Peyer's patch (tissue), 4 donors: ENCODE results near the gene NPTXR. TPM values are rescaled to one million over a fixed set of nuclear protein-coding genes. Genes with fewer than 3 reads are reported as not detected.

Experiments
- DNase-seq, 3 donors: peaks; one replicate each; pipeline ENCODE4 v3.0.0-alpha.2; 2017 to 2019
- H3K27ac ChIP-seq, 4 donors: fragments of 200-600 bp; sonication (generic); one replicate each; pipeline ENCODE4 v1.5.1; 2016 to 2019
- H3K27me3 ChIP-seq, 2 donors: fragments of 200-600 bp; sonication (generic); one replicate each; pipeline ENCODE4 v1.5.1; 2019
- H3K36me3 ChIP-seq, 3 donors: fragments of 200-600 bp; sonication (generic); one replicate each; pipeline ENCODE4 v1.5.1; 2016 to 2019
- H3K4me1 ChIP-seq, 4 donors: fragments of 200-600 bp; sonication (generic); one replicate each; pipeline ENCODE4 v1.5.1; 2016 to 2019
- H3K4me3 ChIP-seq, 4 donors: fragments of 200-600 bp; sonication (generic); 1 replicate in 3 of 4; 2 replicates in 1 of 4; pipeline ENCODE4 v1.5.1; 2016 to 2019; ENCODE audit warnings: mild to moderate bottlenecking in 1 of 4
- H3K9me3 ChIP-seq, 4 donors: fragments of 200-600 bp; sonication (generic); one replicate each; pipeline ENCODE4 v1.5.1; 2016 to 2019; ENCODE audit warnings: mild to moderate bottlenecking in 1 of 4
- POLR2A ChIP-seq, 2 donors: fragments of 450-650 bp; IDR thresholded peaks; one replicate each; pipeline ENCODE4 v1.5.1; 2017; ENCODE audit warnings: antibody characterized with exemption in 2 of 2, mild to moderate bottlenecking in 2 of 2, moderate library complexity in 2 of 2
- total RNA-seq, 4 donors: library from RNA; depleted of rRNA; stranded (reverse); fragments of >200 nt; gene quantifications; one replicate each; pipeline ENCODE4 v1.1.0, GENCODE V29; 2016
- TF ChIP-seq, protein P1 (sequence below), 6 experiments: fragments of 450-650 bp in 4 of 6; fragments of 200-600 bp in 2 of 6; sonication (generic) in 1 of 6; IDR thresholded peaks; one replicate each; pipeline ENCODE4 v1.5.1; 2017 to 2019; ENCODE audit warnings: antibody characterized with exemption in 6 of 6, mild to moderate bottlenecking in 3 of 6, moderate library complexity in 1 of 6

The NPTXR gene
- total RNA-seq, 4 donors from 2014 or later = 0.53 to 2.8 (median 1.1) TPM

DNA sequence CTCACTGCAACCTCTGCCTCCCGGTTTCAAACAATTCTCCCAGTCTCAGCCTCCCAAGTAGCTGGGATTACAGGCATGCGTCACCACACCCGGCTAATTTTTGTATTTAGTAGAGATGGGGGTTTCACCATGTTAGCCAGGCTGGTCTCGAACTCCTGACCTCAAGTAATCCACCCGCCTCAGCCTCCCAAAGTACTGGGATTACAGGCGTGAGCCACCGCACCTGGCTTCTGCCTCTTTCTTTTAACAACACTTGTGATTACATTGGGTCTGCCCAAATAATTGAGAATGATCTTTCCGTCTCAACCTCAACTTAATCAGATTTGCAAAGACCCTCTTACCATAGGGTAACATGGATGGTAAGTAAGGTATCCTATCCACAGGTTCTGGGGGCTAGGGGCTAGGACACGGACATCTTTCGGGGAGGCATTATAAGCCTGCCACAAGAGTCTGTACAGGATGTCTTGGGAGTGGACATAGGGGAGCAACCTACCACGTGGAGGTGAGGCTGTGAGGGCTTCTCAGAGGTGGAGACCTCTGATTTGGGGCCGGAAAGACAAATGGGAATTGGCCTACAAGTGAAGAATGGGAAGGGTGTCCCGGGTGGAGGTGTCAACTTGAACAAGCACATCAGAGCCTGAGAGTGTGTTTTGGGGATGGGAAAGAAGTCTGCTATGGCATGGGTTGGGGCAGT lies 30.8 kb upstream of the NPTXR start:
- peak in 1 of 3 donors; percentile 10 for DNase-seq
- H3K27ac ChIP-seq = no peak overlapping the region
- H3K36me3 ChIP-seq = no peaks in the 10 kb centered on the region
- H3K4me3 ChIP-seq = no peak overlapping the region
- H3K27me3 ChIP-seq = no peaks in the 10 kb centered on the region
- peaks cover 0 to 15% (median 7%) of the 10 kb centered on the region in 4 donors for H3K4me1 ChIP-seq
- no peaks in the 10 kb centered on the region for H3K9me3 ChIP-seq
- TF ChIP-seq, protein P1, sequence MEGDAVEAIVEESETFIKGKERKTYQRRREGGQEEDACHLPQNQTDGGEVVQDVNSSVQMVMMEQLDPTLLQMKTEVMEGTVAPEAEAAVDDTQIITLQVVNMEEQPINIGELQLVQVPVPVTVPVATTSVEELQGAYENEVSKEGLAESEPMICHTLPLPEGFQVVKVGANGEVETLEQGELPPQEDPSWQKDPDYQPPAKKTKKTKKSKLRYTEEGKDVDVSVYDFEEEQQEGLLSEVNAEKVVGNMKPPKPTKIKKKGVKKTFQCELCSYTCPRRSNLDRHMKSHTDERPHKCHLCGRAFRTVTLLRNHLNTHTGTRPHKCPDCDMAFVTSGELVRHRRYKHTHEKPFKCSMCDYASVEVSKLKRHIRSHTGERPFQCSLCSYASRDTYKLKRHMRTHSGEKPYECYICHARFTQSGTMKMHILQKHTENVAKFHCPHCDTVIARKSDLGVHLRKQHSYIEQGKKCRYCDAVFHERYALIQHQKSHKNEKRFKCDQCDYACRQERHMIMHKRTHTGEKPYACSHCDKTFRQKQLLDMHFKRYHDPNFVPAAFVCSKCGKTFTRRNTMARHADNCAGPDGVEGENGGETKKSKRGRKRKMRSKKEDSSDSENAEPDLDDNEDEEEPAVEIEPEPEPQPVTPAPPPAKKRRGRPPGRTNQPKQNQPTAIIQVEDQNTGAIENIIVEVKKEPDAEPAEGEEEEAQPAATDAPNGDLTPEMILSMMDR (IDR thresholded peaks at IDR 0.05) = no peak
- TF ChIP-seq POLR2A (IDR thresholded peaks at IDR 0.05) = no peak

DNA sequence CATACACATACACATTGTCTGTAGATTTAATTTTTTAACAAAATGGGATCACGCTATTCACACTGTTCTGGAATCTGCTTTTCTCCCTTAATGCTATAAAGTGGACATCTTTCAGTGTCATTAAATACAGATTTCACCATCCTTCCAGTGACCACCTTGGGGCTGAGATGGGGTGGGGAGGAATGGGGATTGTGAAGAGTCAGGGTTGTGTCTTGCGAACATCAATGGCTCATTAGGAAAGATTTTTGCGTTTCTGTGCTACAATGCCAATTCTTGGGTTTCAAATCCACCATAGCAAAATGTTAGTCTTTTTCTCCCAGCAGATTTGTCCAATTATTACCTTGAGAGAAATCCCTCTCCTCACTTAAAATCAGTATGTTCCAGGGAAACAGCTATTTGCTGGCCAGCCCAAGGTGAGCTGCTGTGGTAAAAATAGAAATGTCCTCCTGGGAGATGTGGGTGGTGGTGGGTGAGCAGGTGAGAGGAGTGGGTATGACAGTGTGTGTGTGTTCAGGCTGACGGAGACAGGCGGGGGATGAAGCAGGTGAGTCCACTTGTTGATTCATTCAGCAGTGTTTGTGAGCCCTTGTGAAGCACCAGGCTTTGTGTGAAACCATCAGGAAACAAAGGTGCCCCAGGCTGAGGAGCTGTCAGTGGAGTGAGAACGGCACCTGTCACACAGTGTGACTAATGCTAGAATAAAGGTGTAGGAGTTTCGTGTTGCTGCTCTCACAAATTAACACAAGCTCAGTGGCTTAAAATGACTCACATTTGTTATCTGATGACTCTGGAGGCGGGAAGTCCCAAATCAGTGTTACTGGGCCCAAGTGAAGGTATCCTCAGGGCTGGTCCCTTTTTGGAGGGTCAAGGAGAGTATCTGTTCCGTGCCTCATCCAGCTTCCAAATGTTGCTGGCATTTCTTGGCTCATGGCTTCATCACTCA lies 29.9 kb upstream of the NPTXR start:
- TF ChIP-seq, protein P1 (IDR thresholded peaks at IDR 0.05) = no peak
- no peak for TF ChIP-seq POLR2A (IDR thresholded peaks at IDR 0.05)
- Histone ChIP-seq H3K4me3 (peak overlapping the region in 1 of 4 donors; percentile 57), H3K36me3 (no peaks in the 10 kb centered on the region), H3K27me3 (no peaks in the 10 kb centered on the region), H3K9me3 (no peaks in the 10 kb centered on the region), H3K4me1 (peaks cover 0 to 22% (median 10%) of the 10 kb centered on the region in 4 donors), H3K27ac (peak overlapping the region in 2 of 4 donors; percentile 86)
- peak in 1 of 3 donors; percentile 16 for DNase-seq

DNA sequence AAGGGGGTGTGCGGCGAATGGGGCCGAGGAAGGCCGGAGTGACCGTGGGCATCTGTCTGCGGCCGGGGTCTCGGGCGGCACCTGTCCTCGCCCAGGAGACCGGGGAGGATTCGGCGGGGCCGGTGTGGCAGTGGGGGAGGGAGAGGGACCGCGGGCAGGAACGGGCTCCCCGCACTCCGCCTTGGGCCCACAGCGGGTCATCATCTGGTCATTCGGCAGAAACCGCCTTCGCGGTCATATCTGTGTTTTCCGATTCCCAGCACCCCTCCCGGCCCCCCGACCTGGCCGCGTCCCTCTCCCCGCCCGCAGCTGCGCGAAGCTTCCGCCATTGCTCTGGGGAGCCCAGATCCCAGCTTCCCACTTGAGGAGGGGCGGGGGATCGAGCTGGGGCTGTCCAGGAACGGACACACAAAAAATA lies 29.0 kb upstream of the NPTXR start:
- Histone ChIP-seq H3K4me3 (peak overlapping the region; percentile 57 to 92 (median 80)), H3K4me1 (peaks cover 0 to 26% (median 10%) of the 10 kb centered on the region in 4 donors), H3K36me3 (no peaks in the 10 kb centered on the region), H3K27ac (peak overlapping the region; percentile 83 to 86 (median 85)), H3K9me3 (no peaks in the 10 kb centered on the region), H3K27me3 (no peaks in the 10 kb centered on the region)
- no peak for TF ChIP-seq POLR2A (IDR thresholded peaks at IDR 0.05)
- TF ChIP-seq, protein P1 (IDR thresholded peaks at IDR 0.05) = no peak
- peak in 2 of 3 donors; percentile 47 to 62 for DNase-seq

DNA sequence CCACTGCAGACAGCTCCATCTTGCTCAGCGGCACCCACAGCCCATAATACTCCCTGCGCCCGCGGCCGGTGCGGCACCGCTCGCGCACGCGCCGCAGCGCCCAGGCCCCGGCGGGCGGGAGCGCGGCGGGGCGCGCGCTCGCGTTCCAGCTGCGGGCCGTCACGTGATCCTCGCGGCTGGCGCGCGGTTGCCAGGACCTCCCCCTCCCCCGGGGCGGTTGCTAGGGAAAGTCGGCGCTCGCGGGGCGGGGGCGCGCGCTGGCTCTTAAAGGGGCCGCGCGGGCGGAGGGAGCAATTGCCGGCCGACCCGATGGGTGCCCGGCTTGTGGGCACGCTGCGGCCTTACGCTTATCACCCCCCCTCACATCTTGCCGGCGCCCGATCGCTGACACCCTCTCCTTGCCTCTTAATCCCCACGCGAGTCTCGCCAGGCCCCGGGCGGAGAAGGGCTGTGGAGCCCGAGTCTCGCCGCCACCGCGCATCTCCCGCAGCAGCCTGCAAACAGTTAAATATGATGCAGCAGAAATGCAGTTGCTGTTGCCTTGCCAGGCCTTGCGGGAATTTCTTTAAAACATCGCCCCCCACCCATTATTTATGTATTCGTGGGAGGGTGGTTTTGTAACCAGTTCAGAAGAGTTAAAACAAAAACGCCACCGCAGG lies 28.5 kb upstream of the NPTXR start, which contains the start of gene CBX6:
Gene CBX6, minus strand, starts transcription at position 45 of the 659 bp plus-strand sequence. Its CDS starts 26 bp downstream, at position 19.
- Histone ChIP-seq H3K9me3 (no peaks in the 10 kb centered on the region), H3K27me3 (no peaks in the 10 kb centered on the region), H3K4me1 (peaks cover 0 to 26% (median 10%) of the 10 kb centered on the region in 4 donors), H3K36me3 (no peaks in the 10 kb centered on the region), H3K27ac (peak within 1 kb of the TSS; percentile 83 to 86 (median 85)), H3K4me3 (peak within 1 kb of the TSS; percentile 57 to 92 (median 80))
- TF ChIP-seq, protein P1 (IDR thresholded peaks at IDR 0.05) = peak in 1 of 6 experiments; percentile 1
- TF ChIP-seq POLR2A (IDR thresholded peaks at IDR 0.05) = peak in 1 of 2 donors; percentile 21
- DNase-seq = peak; percentile 88 to 96 (median 93)
